ENCODE data around the gene DHRS3. TPM values are rescaled to one million over a fixed set of nuclear protein-coding genes. Genes with fewer than 3 reads are reported as not detected.

Gene DHRS3
- polyA plus RNA-seq, 1 donor (not counting 4 experiments of a cell fraction or from before 2014, with no cell fraction given): 10.7 TPM

DNA sequence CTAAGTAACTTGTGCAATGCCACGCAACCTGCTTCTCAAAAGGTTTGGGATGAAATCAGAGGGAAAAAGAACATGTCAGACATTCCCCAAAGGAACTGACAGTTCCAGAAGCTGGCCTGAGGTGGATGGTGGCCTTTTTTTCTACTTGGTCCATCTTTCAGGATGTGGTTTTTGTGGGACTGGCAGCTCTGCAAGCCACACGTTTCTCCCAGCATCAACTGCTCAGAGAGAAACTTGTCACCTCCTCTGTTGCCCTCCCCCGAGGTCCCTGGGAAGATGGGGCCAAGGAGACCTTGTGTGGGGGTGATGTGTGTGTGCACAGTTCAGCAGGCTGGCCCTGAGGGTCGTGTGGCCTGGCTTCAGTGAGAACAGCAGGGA, 2.5 kb upstream of the DHRS3 start:
- H3K27me3 ChIP-seq (ENCODE audit: control insufficient read depth, extremely low read depth, insufficient read depth, low read length): peaks cover 3% of the 10 kb centered on the region
- peaks cover 2% of the 10 kb centered on the region for H3K9me1 ChIP-seq (ENCODE audit: control insufficient read depth, extremely low read depth, insufficient read depth, low read length)
- TF ChIP-seq, protein P1, sequence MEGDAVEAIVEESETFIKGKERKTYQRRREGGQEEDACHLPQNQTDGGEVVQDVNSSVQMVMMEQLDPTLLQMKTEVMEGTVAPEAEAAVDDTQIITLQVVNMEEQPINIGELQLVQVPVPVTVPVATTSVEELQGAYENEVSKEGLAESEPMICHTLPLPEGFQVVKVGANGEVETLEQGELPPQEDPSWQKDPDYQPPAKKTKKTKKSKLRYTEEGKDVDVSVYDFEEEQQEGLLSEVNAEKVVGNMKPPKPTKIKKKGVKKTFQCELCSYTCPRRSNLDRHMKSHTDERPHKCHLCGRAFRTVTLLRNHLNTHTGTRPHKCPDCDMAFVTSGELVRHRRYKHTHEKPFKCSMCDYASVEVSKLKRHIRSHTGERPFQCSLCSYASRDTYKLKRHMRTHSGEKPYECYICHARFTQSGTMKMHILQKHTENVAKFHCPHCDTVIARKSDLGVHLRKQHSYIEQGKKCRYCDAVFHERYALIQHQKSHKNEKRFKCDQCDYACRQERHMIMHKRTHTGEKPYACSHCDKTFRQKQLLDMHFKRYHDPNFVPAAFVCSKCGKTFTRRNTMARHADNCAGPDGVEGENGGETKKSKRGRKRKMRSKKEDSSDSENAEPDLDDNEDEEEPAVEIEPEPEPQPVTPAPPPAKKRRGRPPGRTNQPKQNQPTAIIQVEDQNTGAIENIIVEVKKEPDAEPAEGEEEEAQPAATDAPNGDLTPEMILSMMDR (optimal IDR thresholded peaks at IDR 0.05 in 1 of 3, IDR thresholded peaks at IDR 0.05 in 1 of 3, conservative IDR thresholded peaks at IDR 0.05 in 1 of 3; ENCODE audit: extremely low read depth in 1 of 3, insufficient read depth in 2 of 3, low read length in 3 of 3): no peak
- TF ChIP-seq EZH2 (IDR thresholded peaks at IDR 0.05; ENCODE audit: low read length): no peak
- DNase-seq (ENCODE audit: low read depth, low spot score): no peak
- H3K79me2 ChIP-seq (ENCODE audit: control insufficient read depth, insufficient read depth, low read length): peaks cover 13% of the 10 kb centered on the region
- no peaks in the 10 kb centered on the region for H4K20me1 ChIP-seq (ENCODE audit: control insufficient read depth, extremely low read depth, insufficient read depth, low read length)
- no peak overlapping the region for H3K27ac ChIP-seq (ENCODE audit: control insufficient read depth, insufficient read depth, low read length)
- H3K4me3 ChIP-seq (ENCODE audit: control insufficient read depth in 2 of 3, extremely low read depth in 1 of 3, insufficient read depth in 2 of 3, low read depth in 1 of 3, low read length in 3 of 3): no peak overlapping the region
- H3K9me3 ChIP-seq (ENCODE audit: control insufficient read depth, low read depth, low read length): no peaks in the 10 kb centered on the region
- no peak for FAIRE-seq
- H2AFZ ChIP-seq (ENCODE audit: control insufficient read depth, low read length): no peak overlapping the region
- no peak overlapping the region for H3K4me2 ChIP-seq (ENCODE audit: control insufficient read depth, extremely low read depth, insufficient read depth, low read depth, low read length)
- peaks cover 28% of the 10 kb centered on the region for H3K4me1 ChIP-seq (ENCODE audit: control insufficient read depth, extremely low read depth, insufficient read depth, low read length)
- no peaks in the 10 kb centered on the region for H3K36me3 ChIP-seq (ENCODE audit: control insufficient read depth in 2 of 2, extremely low read depth in 1 of 2, insufficient read depth in 2 of 2, low read length in 2 of 2)
- dilution Hi-C loops (cut with MboI; ENCODE audit: extremely low pct_ligation_motif_present, low sequenced_read_pairs): no loop called here
- no peak overlapping the region for H3K9ac ChIP-seq (ENCODE audit: control insufficient read depth, extremely low read depth, insufficient read depth, low read length)

DNA sequence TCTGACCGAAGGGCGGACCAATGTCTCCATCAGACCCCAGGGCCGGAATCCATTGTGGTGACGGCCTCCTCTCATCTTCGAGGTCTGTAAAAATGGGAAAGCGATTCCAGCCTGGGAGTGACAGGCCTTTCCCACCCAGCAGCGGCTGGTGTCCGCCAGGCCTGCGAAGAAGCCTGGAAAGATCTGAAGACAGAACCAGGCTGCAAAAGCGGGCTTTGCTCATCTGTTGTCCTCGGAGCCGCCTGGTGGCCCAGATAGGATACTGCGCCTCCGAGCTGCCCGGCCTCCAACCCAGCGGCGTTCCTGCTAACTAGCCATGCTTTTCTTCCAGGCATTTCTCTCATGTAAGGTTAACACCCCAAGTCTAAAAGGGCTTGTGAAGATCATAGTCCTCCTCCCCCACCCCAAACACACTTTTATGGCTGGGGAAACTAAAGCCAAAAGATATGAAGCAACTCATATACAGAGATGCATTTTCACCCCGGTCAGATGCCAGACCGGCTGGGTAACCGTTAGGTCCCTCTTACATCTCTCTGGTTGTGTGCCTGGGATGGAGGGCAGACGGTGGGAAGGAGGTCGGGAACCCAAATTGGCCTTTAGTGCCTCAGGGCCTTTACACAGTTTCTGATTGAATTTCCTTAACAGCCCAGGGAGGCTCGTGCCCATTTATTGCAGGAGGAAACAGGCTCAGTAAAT, 1.9 kb upstream of the DHRS3 start:
- H3K4me2 ChIP-seq (ENCODE audit: control insufficient read depth, extremely low read depth, insufficient read depth, low read depth, low read length): peak overlapping the region; percentile 100
- DNase-seq (ENCODE audit: low read depth, low spot score): no peak
- H3K27me3 ChIP-seq (ENCODE audit: control insufficient read depth, extremely low read depth, insufficient read depth, low read length): peaks cover 3% of the 10 kb centered on the region
- H4K20me1 ChIP-seq (ENCODE audit: control insufficient read depth, extremely low read depth, insufficient read depth, low read length): no peaks in the 10 kb centered on the region
- FAIRE-seq: no peak
- no peaks in the 10 kb centered on the region for H3K36me3 ChIP-seq (ENCODE audit: control insufficient read depth in 2 of 2, extremely low read depth in 1 of 2, insufficient read depth in 2 of 2, low read length in 2 of 2)
- peaks cover 2% of the 10 kb centered on the region for H3K9me1 ChIP-seq (ENCODE audit: control insufficient read depth, extremely low read depth, insufficient read depth, low read length)
- H3K9ac ChIP-seq (ENCODE audit: control insufficient read depth, extremely low read depth, insufficient read depth, low read length): peak overlapping the region; percentile 95
- H3K4me3 ChIP-seq (ENCODE audit: control insufficient read depth in 2 of 3, extremely low read depth in 1 of 3, insufficient read depth in 2 of 3, low read depth in 1 of 3, low read length in 3 of 3): peak overlapping the region; percentile 75 to 88 (median 76)
- no peak overlapping the region for H2AFZ ChIP-seq (ENCODE audit: control insufficient read depth, low read length)
- peak overlapping the region; percentile 100 for H3K27ac ChIP-seq (ENCODE audit: control insufficient read depth, insufficient read depth, low read length)
- dilution Hi-C loops (cut with MboI; ENCODE audit: extremely low pct_ligation_motif_present, low sequenced_read_pairs): no loop called here
- TF ChIP-seq EZH2 (IDR thresholded peaks at IDR 0.05; ENCODE audit: low read length): no peak
- TF ChIP-seq, protein P1 (optimal IDR thresholded peaks at IDR 0.05 in 1 of 3, IDR thresholded peaks at IDR 0.05 in 1 of 3, conservative IDR thresholded peaks at IDR 0.05 in 1 of 3; ENCODE audit: extremely low read depth in 1 of 3, insufficient read depth in 2 of 3, low read length in 3 of 3): peak; percentile 95 to 98 (median 97)
- H3K9me3 ChIP-seq (ENCODE audit: control insufficient read depth, low read depth, low read length): no peaks in the 10 kb centered on the region
- H3K79me2 ChIP-seq (ENCODE audit: control insufficient read depth, insufficient read depth, low read length): peaks cover 17% of the 10 kb centered on the region
- H3K4me1 ChIP-seq (ENCODE audit: control insufficient read depth, extremely low read depth, insufficient read depth, low read length): peaks cover 33% of the 10 kb centered on the region

Measured in keratinocyte (primary cell).